Sigmoid colon (tissue), 7 donors: ENCODE measurements around the gene TBX15. TPM values are rescaled to one million over a fixed set of nuclear protein-coding genes. Genes with fewer than 3 reads are reported as not detected.

Source experiments
- DNase-seq: peaks from one replicate; pipeline ENCODE4 v3.0.0-alpha.2; 2019
- H3K27ac ChIP-seq, 4 donors: fragments of 200-600 bp; sonication (generic); one replicate each; pipeline ENCODE4 v1.5.1; 2016 to 2019; ENCODE audit warnings: mild to moderate bottlenecking in 1 of 4
- H3K27me3 ChIP-seq, 3 donors: fragments of 200-600 bp; sonication (generic); one replicate each; pipeline ENCODE4 v1.5.1; 2019; ENCODE audit warnings: mild to moderate bottlenecking in 1 of 3
- H3K36me3 ChIP-seq, 4 donors: fragments of 200-600 bp; sonication (generic); one replicate each; pipeline ENCODE4 v1.5.1; 2016 to 2019
- H3K4me1 ChIP-seq, 4 donors: fragments of 200-600 bp; sonication (generic); one replicate each; pipeline ENCODE4 v1.5.1; 2017 to 2019
- H3K4me3 ChIP-seq, 4 donors: fragments of 200-600 bp; sonication (generic); one replicate each; pipeline ENCODE4 v1.5.1; 2017 to 2019; ENCODE audit warnings: mild to moderate bottlenecking in 2 of 4, moderate library complexity in 1 of 4
- H3K9me3 ChIP-seq, 4 donors: fragments of 200-600 bp in 3 of 4; sonication (generic) in 3 of 4; one replicate each; pipeline versions ENCODE4 v1.5.1 to v1.6.1; 2013 to 2019
- CTCF ChIP-seq, 4 experiments: fragments of 450-650 bp in 3 of 4; fragments of 200-600 bp in 1 of 4; IDR thresholded peaks; one replicate each; pipeline ENCODE4 v1.5.1; 2016 to 2019; ENCODE audit warnings: antibody characterized with exemption in 4 of 4, mild to moderate bottlenecking in 3 of 4, moderate library complexity in 2 of 4
- EP300 ChIP-seq, 4 donors: sonication (generic); formaldehyde crosslinking; IDR thresholded peaks; one replicate each; pipeline ENCODE4 v1.6.1; 2017; ENCODE audit warnings: antibody characterized with exemption in 4 of 4
- POLR2A ChIP-seq, 2 donors: fragments of 450-650 bp; IDR thresholded peaks; one replicate each; pipeline ENCODE4 v1.6.1; 2016; ENCODE audit warnings: antibody characterized with exemption in 2 of 2, mild to moderate bottlenecking in 2 of 2, moderate library complexity in 2 of 2
- POLR2AphosphoS5 ChIP-seq, 4 donors: sonication (generic); formaldehyde crosslinking; IDR thresholded peaks; one replicate each; pipeline ENCODE4 v1.6.1; 2017; ENCODE audit warnings: antibody characterized with exemption in 4 of 4
- WGBS, 2 donors: extraction: QIAGEN DNeasy Blood & Tissue Kit; methylation state at CpG; one replicate each; pipeline ENCODE4 v1.1.7; 2013; 5-methylcytosine and 5-hydroxymethylcytosine counted together
- intact Hi-C: fragments of 100-400 bp; cut with DNase I; formaldehyde crosslinking; loops from one replicate; pipeline ENCODE4 v1.15.1; 2023
- polyA plus RNA-seq, 3 donors: library from polyadenylated mRNA; stranded (reverse); fragments of 200-250 nt; gene quantifications; one replicate each; pipeline ENCODE4 v1.2.3, GENCODE V29; 2013
- small RNA-seq, 3 donors: library from RNA; depleted of rRNA; stranded (forward); fragments of <200 nt; gene quantifications; one replicate each; pipeline ENCODE3, GENCODE V24; 2016
- total RNA-seq, 4 donors: library from RNA; depleted of rRNA; stranded (reverse); fragments of >200 nt; gene quantifications; one replicate each; pipeline ENCODE4 v1.1.0, GENCODE V29; 2016
- donor health status: healthy with polysubstance abuse.
- donor health status: Bipolar disorder and iron deficiency.
- donor health status: healthy.

The TBX15 gene
- total and polyA plus RNA-seq, 7 donors = under 0.01 to 0.28 (median 0.03) TPM; not detected in 2

GRCh38 chr1:118842452-118843201 lies 145.5 kb downstream of the TBX15 start:
- TF ChIP-seq EP300 (IDR thresholded peaks at IDR 0.05) (peak in 1 of 4 donors; percentile 4), POLR2AphosphoS5 (IDR thresholded peaks at IDR 0.05) (no peak), CTCF (IDR thresholded peaks at IDR 0.05) (no peak), POLR2A (IDR thresholded peaks at IDR 0.05) (no peak)
- no peak for DNase-seq

GRCh38 chr1:118841521-118841920 lies 146.6 kb downstream of the TBX15 start:
- no peaks in the 10 kb centered on the region for H3K4me1 ChIP-seq
- H3K4me3 ChIP-seq = no peak overlapping the region
- TF ChIP-seq POLR2AphosphoS5 (IDR thresholded peaks at IDR 0.05) (no peak), EP300 (IDR thresholded peaks at IDR 0.05) (no peak), POLR2A (IDR thresholded peaks at IDR 0.05) (no peak)
- H3K9me3 ChIP-seq = no peaks in the 10 kb centered on the region
- DNase-seq = no peak
- no peaks in the 10 kb centered on the region for H3K36me3 ChIP-seq
- H3K27ac ChIP-seq = no peak overlapping the region
- intact Hi-C loops = no loop called here
- H3K27me3 ChIP-seq = no peaks in the 10 kb centered on the region

More at GRCh38 chr1:118842452-118843201, 145.5 kb downstream of the TBX15 start:
- 9 to 29% methylated on average over 14 of the region's 14 CpGs for WGBS, 2 donors
- Histone ChIP-seq H3K9me3 (no peaks in the 10 kb centered on the region), H3K4me3 (no peak overlapping the region), H3K4me1 (no peaks in the 10 kb centered on the region), H3K27ac (no peak overlapping the region), H3K36me3 (no peaks in the 10 kb centered on the region), H3K27me3 (no peaks in the 10 kb centered on the region)
- intact Hi-C loops = no loop called here

Small RNA genes lying within 50 kb of the gene (small RNA-seq; reads per million reads assigned to genes)
- 0 reads per million in 3 donors for gene AL139420.2

Other genes with a start within 250 kb of the TBX15 start
- 10 to 100 TPM; 10.7 to 18.8 (median 14.5) TPM for gene WARS2, start 152.3 kb upstream of the TBX15 start, total RNA-seq
- gene WARS2, start 152.3 kb upstream of the TBX15 start, polyA plus RNA-seq = 10 to 100 TPM in 1 of 3 donors, 1 to 10 TPM in 2; 8.4 to 10.9 (median 8.7) TPM